ENCODE measurements around the gene RTN4R. TPM values are rescaled to one million over a fixed set of nuclear protein-coding genes. Genes with fewer than 3 reads are reported as not detected.

The RTN4R gene
- total and polyA plus RNA-seq, 9 of the 15 experiments (the other 6 are each of a cell fraction or from before 2014, with no cell fraction given) = 0.04 to 2.8 (median 1.4) TPM; not detected in 3

DNA sequence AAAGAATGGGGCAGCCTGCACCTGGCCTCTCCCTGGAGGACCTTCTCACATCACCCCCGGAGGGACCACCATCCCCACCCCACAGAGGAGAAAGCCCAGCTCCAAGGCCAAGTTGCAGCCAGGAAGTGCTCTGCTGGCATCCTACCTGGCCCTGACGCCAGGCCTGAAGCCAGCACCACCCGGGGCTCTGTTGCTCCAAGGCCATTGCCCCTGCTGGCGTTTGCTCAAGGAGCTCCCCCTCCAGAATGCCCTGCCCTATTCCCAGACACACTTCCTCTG is 10.2 kb downstream of the RTN4R start:
- no TSS peak for BruUV-seq (replicated peaks)
- Histone ChIP-seq H3K9ac (ENCODE audit: insufficient read depth in 1 of 2, low read depth in 2 of 2, low read length in 2 of 2) (peak overlapping the region in 1 of 2 experiments; percentile 18; a peak in 2 of 4 replicates), H3K27ac (ENCODE audit: extremely low read depth, low read depth, low read length) (no peak overlapping the region), H3K36me3 (ENCODE audit: control insufficient read depth, insufficient read depth, low read length) (no peaks in the 10 kb centered on the region), H4K20me1 (replicated peaks; ENCODE audit: control insufficient read depth, insufficient read depth, low read length) (peaks cover 44% of the 10 kb centered on the region), H3K9me1 (ENCODE audit: control insufficient read depth, insufficient read depth, low read length) (peaks cover 6% of the 10 kb centered on the region), H3K27me3 (ENCODE audit: control insufficient read depth in 2 of 2, insufficient read depth in 2 of 2, low read length in 2 of 2) (peaks cover 0 to 34% of the 10 kb centered on the region in 2 experiments; a peak in 3 of 5 replicates), H3K4me2 (ENCODE audit: insufficient read depth, low read length) (no peak overlapping the region), H3K4me1 (replicated peaks in 1 of 2; ENCODE audit: control insufficient read depth in 2 of 2, insufficient read depth in 2 of 2, low read length in 2 of 2) (peaks cover 14 to 56% of the 10 kb centered on the region in 2 experiments), H2AFZ (ENCODE audit: low read depth, low read length) (no peak overlapping the region), H3K9me3 (replicated peaks; ENCODE audit: control insufficient read depth, insufficient read depth, low read depth, low read length) (no peaks in the 10 kb centered on the region), H3K4me3 (no peak overlapping the region), H3K79me2 (ENCODE audit: control insufficient read depth, insufficient read depth, low read length) (no peaks in the 10 kb centered on the region)
- ChIA-PET POLR2A (interaction anchor here (0.6 to 2.3 kb wide), 7 partner anchors 10 to 241 kb away, joined by 3 to 8 read pairs (median 4); no protein-coding TSS in a partner anchor), CTCF (ENCODE audit: low intra/inter-chr PET ratio) (no interaction called here)
- in situ Hi-C loops (cut with MboI) (no loop called here), intact Hi-C loops (cut with micrococcal nuclease) (no loop called here)
- FAIRE-seq (no peak), ATAC-seq (no peak), DNase-seq (ENCODE audit: extremely low read depth in 1 of 4, low spot score in 3 of 4) (no peak)
- WGBS (ENCODE audit: insufficient coverage, low coverage, missing lambda C conversion rate) = 33% methylated on average over 4 of the region's 4 CpGs
- TF ChIP-seq HNRNPH1 (optimal IDR thresholded peaks at IDR 0.05; ENCODE audit: low read depth, low read length) (no peak), ZNF766 (CRISPR knock-in tag; conservative IDR thresholded peaks at IDR 0.05) (no peak), C11orf30 (IDR thresholded peaks at IDR 0.05; ENCODE audit: low read depth) (no peak), MYNN (IDR thresholded peaks at IDR 0.05) (no peak), MYNN (CRISPR knock-in tag; IDR thresholded peaks at IDR 0.05) (0 out of 2 replicates have a peak, but pooled peaks have one; percentile 13), ZBED1 (IDR thresholded peaks at IDR 0.05) (peak; percentile 26; the same call in 1 of the 2 replicates), TBL1XR1 (IDR thresholded peaks at IDR 0.05; ENCODE audit: low read length in 2 of 2) (no peak), ZNF217 (CRISPR knock-in tag; IDR thresholded peaks at IDR 0.05) (no peak), KAT7 (CRISPR knock-in tag; IDR thresholded peaks at IDR 0.05; ENCODE audit: borderline replicate concordance) (no peak), HNRNPUL1 (IDR thresholded peaks at IDR 0.05; ENCODE audit: low read length) (no peak), MYC (IDR thresholded peaks at IDR 0.05; ENCODE audit: low read depth, low read length) (no peak), MYC (CRISPR knock-in tag; IDR thresholded peaks at IDR 0.05; ENCODE audit: borderline replicate concordance, low read depth) (0 out of 2 replicates have a peak, but pooled peaks have one; percentile 9), POLR2AphosphoS5 (IDR thresholded peaks at IDR 0.05; ENCODE audit: control insufficient read depth, insufficient read depth, low read depth, low read length) (no peak), STAG1 (CRISPR knock-in tag; IDR thresholded peaks at IDR 0.05; ENCODE audit: borderline replicate concordance) (peak; percentile 55; the same call in 1 of the 2 replicates), ZNF121 (CRISPR knock-in tag; conservative IDR thresholded peaks at IDR 0.05) (no peak), HIVEP1 (CRISPR knock-in tag; IDR thresholded peaks at IDR 0.05) (no peak)
- TF ChIP-seq, protein P1, sequence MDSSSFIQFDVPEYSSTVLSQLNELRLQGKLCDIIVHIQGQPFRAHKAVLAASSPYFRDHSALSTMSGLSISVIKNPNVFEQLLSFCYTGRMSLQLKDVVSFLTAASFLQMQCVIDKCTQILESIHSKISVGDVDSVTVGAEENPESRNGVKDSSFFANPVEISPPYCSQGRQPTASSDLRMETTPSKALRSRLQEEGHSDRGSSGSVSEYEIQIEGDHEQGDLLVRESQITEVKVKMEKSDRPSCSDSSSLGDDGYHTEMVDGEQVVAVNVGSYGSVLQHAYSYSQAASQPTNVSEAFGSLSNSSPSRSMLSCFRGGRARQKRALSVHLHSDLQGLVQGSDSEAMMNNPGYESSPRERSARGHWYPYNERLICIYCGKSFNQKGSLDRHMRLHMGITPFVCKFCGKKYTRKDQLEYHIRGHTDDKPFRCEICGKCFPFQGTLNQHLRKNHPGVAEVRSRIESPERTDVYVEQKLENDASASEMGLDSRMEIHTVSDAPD (CRISPR knock-in tag; IDR thresholded peaks at IDR 0.05) = no peak
- TF ChIP-seq, protein P2, sequence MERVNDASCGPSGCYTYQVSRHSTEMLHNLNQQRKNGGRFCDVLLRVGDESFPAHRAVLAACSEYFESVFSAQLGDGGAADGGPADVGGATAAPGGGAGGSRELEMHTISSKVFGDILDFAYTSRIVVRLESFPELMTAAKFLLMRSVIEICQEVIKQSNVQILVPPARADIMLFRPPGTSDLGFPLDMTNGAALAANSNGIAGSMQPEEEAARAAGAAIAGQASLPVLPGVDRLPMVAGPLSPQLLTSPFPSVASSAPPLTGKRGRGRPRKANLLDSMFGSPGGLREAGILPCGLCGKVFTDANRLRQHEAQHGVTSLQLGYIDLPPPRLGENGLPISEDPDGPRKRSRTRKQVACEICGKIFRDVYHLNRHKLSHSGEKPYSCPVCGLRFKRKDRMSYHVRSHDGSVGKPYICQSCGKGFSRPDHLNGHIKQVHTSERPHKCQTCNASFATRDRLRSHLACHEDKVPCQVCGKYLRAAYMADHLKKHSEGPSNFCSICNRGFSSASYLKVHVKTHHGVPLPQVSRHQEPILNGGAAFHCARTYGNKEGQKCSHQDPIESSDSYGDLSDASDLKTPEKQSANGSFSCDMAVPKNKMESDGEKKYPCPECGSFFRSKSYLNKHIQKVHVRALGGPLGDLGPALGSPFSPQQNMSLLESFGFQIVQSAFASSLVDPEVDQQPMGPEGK (CRISPR knock-in tag; IDR thresholded peaks at IDR 0.05; ENCODE audit: borderline replicate concordance) = no peak

Measured in K562 (cell line).